HG03064 (cell line): ENCODE results near the gene PACC1.

Experiments
- ATAC-seq: cut with Tn5 transposase; IDR thresholded peaks from one replicate; pipeline ENCODE4 v1.9.1; 2021; ENCODE audit warnings: low read depth; ENCODE audit not compliant: unreplicated experiment

Gene PACC1

DNA sequence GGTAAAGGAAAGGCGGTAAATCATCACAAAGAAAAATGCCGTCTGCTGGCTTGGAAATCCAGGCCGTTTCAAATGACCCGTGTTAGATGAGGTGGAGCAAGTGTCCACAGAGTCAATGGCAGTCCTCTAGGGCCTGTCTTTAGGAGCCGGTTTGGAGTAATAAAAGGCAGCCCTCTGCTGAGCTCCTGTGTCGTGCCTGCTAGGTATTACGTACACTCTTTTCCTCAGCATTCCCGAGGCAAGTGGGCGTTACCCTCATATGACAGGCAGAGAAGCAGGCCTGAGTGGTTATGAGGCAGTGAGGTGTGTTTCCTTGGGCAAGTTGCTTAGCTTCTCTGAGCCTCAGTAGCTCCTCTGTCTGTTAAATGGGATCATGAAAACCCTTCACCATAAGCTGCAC is 25.7 kb upstream of the PACC1 start:
- no peak for ATAC-seq

DNA sequence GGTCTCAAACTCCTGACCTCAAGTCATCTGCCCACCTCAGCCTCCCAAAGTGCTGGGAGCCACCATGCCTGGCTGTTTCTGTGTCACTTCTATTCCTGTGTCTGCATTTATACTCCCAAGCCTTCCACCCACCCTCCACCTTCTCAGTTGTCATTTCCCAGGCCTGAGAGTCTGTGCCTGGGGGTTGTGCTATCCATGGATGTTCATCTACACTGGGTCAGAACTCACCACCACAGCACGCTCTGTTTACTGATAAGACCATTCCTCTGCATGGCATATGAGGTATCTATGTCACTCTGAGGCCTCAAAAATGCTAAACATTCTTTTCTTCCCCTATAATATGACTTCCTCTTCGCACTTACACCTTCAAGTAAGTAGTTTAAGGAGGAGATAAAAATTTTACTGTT is 24.1 kb upstream of the PACC1 start:
- no peak for ATAC-seq

DNA sequence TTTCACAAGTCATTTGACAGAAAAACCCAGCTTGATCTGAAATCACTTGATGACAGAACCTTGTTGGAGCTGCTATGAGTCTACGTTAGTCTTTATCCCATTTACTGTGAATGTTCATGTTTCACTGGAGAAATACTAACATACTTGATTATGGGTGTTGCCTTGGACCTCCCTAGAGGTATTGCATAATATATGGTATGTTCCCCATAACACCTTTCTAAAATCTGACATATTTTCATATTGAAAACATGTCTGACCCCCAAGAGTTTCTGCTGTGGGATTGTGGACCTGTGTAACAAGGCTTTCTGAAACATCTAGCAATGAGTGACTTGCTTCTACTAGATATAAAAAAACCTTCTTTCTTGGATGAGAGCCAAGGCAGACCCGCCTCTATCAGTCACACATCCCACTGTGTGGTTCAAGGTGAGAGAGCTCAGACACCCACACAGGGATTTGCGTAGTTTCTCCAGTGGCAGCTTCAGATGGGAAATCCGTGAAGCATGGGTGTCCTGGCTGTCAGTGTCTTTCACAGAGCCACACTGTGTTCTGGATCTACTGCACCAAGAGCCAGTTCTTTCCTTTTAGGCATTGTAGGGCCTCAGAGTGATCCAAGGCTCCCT is 22.6 kb upstream of the PACC1 start:
- ATAC-seq, result no peak

DNA sequence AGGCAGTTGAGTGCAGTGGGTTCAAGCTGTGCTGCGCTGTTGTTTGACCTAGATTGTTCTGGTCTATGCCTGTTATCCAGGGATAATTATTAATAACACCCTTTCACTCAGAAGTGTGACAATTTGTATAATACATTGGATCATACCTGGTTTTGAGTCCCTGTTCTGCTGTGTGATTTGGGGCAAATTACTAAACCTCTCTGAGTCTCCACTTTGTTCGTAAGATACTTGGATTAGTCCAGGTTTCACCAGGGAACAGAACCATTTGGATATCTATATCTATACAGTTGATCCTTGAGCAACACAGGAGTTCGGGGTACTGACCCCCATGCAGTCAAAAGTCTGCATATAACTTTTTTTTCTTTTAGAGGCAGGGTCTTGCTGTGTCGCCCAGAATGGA is 20.3 kb upstream of the PACC1 start:
- no peak for ATAC-seq

DNA sequence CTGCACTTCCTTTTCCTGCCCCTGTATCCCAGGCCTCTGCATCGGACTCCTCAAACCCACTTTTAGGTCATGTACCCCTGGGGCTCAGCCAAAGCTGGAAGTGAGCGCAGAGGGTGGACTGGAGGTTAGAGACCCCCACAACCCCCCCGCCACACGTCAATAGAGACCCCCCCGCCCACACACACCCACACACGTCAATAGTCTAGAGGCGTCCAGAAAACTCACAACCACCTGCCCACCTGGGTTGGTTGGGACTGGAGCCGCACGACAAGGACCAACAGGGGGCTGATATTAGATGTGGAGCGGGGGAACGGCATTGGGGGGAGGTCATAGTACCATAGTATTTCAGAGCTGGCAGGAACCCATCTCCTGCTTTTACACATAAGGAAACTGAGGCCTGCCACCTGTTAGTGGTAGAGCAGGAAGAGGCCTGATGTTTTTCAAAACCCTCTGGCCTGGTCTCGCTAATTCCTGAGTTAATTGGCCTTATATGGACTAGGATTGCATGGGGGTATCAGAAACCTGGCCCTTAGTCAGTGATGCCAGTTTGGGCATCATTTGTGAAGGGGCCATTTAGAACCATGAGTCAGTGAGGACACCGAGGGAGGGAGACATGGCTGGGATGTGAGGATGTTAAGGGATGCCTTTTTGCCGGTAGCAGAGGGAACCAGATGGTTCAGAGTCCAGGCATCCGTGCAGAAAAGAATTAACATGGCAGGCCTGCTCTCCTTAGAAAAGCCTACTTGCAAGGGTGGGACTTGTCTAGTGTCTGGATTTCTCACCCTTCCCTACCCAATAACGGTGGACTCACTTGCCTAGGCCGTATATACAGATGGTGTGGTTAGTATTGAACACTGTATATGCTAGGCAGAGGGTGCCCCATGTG is 19.1 kb upstream of the PACC1 start:
- no peak for ATAC-seq

DNA sequence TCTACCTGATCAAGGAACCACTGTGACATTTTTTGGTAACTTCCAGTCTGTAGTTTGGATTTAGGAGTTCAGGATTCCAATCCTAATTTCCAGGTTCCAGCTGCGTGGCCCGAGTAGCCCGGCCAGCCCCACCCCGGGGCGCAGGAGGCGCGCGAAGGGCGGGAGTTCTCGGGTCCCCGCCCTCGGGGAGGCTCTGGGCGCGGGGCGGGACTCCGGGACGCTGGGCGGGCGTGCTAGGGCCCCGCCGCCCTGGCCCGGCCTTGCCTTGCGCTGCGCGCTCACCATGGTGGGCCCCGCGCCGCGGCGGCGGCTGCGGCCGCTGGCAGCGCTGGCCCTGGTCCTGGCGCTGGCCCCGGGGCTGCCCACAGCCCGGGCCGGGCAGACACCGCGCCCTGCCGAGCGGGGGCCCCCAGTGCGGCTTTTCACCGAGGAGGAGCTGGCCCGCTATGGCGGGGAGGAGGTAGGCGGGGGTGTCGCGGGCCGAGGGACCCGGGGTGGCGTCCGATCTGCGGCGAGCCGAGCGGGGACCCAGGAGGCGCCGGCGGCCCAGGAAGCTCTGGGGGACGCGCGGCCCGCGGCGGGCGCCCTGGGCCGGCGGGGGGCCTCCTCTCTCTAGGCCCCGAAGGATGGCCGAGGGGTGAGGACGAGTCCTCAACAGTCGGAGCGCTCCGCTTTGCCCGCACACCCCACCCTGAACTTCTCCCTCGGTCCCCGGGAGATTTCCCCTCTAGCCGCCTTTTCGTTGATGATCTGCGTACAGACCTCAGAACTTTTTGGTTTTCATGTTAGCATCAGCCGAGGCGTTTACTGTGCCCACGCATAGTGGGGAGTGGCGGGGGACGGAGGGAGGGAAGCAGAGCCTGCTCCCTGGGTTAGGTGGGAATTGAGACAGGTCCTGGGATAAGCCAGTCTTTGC is 18.2 kb upstream of the PACC1 start, which contains the start of gene NENF:
TSS of gene NENF (plus strand) at position 260 of the 916 bp plus-strand sequence. CDS start at position 284, 24 bp downstream.
- ATAC-seq, result peak; percentile 98

DNA sequence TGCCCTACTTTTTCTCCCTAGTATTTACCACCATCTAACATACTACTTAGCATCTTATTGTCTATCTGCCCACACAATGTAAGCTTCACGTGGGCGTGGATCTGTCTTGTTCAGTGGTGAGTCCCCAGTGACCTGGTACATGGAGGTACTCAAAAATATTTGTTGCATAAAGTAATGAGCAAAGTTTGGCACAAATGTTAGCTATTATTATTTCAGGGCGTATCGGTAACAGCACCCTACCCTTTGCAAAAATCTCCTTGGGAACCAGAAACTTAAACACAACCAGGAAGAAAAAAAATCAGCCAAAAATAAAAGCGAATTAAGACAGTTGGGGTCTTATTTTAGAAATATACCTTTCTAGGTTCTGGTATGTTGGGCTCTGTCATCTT is 17.6 kb upstream of the PACC1 start:
- ATAC-seq, result no peak

DNA sequence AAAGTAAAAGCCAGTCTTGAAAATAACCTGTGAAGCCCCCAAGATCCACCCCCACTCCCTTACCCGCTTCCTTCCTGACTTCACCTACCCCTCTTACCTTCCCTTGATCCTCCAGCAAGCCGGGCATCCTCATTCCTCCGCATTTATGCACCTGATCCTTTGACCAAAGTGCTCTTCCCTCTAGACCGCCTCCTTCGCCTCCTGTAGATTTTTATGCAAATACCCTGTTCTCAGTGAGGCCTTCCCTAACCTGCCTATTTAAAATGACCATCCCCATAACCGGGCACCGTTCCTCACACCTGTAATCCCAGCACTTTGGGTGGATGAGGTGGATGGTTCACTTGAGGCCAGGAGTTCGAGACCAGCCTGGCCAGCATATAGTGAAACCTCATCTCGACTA is 17.0 kb upstream of the PACC1 start:
- no peak for ATAC-seq

DNA sequence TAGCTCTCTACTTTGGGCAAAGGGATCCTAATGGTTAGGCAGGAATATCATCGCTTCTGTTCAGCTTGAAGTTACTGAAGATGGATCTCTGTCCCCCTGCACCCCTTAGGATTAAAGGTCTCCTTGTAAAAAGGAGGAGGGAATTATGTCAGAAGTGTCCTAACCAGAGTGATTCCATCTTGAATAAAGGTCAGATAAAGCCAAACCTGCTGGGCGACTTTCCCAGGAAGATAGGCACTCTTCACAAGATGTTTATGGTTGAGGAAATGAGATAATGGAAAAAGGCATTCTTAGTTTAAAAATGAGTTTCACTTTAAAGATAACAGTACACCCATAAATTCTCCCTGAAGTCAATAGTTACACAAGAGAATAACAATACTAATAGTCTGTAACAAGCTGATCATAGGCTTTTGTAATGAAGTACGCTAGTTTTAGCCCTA is 16.3 kb upstream of the PACC1 start:
- no peak for ATAC-seq

DNA sequence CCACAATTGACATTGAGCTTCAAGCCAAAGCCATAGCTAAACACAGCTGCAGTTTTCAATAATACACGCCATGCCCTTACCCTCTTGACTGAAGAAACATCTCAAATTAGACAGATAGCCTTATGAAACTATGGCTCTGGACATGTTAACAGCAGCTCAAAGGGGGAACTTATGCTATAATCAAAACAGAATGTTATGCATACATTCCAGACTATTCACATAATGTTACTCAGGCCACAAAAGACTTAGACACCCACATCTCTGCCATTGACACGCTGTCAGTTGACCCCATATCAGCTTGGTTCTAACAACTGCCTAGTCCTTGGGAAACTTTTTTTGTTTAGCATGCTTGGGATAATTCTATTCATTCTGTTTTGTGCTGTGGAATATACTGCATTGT is 15.7 kb upstream of the PACC1 start:
- no peak for ATAC-seq

DNA sequence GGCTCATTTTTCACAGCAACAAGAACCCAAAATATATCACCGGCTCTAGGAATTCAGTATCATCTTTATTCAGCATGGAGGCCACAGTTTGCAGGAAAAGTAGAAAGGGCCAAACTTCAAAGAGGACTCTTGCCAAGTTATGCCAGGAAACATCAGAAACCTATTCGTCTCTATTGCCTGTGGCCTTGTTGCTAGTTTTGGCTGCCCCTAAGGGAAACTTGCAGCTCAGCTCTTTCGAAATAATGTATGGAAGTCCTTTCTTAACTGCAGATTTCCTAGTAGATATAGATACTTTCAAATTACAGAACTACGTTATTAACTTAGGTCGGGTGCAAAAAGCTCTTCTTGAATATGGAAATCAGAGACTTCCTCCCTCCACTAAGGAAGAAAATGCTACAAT is 13.8 kb upstream of the PACC1 start:
- no peak for ATAC-seq

DNA sequence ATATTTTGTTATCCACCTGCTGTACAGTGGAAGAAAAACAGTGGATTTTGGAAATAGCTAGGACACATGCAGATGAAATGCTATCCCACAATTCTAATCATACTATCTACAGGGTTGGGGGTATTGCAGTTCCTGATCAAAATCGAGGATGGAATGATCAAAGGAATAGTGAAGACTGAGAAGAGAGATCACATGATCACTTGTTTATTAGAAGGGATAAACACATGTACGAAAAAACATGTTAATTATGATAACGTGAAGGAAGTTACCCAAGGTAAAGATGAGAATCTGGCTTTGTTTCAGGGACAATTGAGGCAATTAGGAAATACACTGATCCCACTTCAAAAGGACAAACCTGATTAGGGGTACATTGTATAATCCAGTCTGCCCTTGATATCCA is 9.2 kb upstream of the PACC1 start:
- no peak for ATAC-seq

DNA sequence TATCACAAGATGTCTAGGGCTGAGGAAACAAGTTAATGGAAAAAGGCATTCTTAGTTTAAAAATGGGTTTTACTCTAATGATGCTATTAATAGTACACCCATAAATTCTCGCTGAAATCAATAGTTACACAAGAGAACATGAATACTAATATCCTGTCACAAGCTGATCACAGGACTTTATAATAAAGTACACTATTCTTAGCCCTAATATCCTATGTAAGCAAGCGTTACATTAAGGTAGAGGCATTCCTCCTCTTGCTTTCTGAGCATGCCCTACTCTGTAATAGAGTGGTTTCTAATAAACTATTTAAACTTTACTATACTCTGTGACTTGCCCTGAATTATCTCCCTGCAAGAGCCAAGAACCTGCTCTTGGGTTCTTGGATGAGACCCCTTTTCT is 6.5 kb upstream of the PACC1 start:
- no peak for ATAC-seq

DNA sequence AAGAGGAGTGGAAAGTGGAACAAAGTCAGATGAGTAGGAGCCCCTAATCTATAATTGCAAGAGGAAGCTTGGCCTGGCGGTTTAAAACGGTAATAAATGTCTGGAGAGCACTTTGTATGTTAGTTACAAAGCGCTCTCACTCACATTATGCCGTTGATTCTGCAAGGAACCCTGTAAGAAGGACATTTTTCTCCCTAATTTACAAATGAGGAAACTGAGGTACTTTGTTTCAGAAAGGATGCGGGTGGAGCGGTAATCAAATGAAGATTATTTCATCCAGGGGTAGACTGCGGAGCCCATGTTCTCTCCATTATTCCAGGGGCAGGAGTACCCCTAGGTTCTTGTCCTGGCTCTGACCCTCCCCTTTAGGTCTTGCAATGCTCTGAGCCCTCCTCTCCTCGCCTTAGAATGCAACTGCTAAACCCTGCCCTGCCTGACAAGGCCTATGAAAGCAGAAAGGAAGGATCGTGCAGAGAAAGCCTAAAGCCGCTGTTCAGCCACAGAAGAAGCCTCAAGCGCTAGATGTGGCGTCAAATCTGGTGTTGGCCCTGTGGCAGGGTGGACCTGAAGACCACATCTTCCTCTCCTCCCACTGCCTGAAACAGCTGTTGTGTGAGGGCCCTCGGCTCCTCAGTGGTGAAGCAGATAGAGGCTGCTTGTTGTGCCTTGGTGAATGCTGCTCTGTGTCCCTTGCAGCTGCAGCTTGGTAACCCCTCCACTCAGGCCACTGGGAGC is 588 bp upstream of the PACC1 start:
- ATAC-seq, result no peak

DNA sequence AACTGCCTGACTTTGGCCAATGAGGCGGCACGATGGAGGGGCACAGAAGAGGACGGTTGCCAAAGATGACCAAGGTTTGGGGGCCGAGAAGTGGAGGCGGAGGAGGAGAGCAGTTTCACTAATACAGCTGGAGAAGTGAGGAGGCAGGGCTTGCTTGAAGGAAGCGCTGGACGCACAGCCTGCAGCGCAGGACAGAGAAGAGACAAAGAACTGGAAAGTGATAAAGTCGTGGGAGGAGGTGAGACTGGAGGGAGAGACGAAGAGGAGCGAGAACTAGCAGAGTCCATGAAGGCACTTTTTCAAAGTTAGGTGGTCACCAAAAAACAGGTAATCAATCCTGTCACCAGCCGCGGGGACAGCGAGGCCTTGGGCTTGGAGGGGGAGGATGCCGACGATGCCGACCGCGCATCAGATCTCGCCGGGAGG is 771 bp downstream of the PACC1 start:
- no peak for ATAC-seq

DNA sequence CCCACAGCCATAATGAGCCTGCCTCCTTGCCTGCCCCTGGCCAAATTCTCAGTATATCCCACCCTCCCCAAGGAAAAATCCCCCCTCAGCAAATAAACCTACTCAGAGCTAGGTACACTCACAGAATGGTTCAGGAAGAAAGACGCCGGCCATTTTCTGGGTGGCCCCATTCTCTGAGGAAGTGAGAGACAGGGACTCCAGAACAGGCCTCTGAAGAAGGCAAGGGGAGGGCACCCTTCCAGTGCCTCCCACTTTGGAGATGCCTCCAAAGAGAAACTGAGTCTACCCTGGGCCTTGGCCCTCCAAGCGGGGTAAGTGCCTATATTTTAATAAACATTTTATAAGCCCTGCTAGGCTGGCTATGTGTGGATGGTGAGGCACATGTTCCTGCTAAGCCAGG is 2.3 kb downstream of the PACC1 start:
- ATAC-seq, result no peak

DNA sequence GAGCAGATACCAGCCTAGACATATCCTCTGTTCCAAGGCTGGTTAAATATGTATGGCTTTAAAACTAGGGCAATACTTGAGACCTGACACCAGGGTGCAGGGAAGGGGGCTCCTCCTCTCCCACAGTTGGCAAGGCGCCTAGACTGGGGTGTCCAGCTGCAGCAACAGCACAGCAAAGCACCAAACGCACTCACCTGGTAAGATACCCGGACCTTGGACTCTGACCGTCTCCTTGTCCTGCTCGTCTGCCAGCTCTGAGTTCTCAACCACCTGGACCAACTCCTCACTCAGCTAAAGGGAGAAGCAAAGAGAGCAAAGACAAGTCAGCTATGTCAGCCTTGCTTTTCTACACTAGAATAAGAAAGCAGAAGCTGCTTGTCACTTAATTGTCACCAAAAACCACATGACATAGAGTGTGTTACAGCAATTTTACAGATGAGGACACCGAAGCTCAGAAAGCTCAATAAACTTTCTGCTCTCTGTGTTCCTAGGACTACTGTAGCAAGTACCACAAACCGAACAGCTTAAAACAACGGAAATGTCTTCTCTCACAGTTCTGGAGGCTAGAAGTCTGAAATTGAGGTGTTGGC is 4.4 kb downstream of the PACC1 start:
- no peak for ATAC-seq

DNA sequence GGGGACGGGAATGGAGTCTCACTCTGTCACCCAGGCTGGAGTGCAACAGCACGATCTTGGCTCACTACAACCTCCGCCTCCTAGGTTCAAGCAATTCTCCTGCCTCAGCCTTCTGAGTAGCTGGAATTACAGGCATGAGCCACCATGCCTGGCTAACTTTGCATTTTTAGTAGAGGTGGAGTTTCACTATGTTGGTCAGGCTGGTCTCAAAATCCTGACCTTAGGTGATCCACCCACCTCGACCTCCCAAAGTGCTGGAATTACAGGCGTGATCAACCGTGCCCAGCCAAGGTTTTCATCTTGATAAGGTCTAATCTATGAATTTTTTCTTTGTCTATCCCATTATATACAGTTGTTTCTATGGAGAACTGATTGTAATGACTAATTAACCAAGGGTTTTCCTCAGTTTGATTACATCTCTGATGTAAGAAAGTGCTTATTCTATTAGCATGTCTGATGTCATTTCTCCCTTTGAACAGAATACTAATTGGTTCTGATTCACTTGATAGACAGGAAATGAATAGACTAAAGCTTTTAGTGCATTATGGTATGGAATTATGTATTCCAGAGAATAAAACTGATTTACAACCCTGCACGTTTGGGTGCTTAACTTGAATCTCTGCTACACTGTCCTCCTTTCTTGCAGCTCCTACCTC is 11.9 kb downstream of the PACC1 start:
- no peak for ATAC-seq

DNA sequence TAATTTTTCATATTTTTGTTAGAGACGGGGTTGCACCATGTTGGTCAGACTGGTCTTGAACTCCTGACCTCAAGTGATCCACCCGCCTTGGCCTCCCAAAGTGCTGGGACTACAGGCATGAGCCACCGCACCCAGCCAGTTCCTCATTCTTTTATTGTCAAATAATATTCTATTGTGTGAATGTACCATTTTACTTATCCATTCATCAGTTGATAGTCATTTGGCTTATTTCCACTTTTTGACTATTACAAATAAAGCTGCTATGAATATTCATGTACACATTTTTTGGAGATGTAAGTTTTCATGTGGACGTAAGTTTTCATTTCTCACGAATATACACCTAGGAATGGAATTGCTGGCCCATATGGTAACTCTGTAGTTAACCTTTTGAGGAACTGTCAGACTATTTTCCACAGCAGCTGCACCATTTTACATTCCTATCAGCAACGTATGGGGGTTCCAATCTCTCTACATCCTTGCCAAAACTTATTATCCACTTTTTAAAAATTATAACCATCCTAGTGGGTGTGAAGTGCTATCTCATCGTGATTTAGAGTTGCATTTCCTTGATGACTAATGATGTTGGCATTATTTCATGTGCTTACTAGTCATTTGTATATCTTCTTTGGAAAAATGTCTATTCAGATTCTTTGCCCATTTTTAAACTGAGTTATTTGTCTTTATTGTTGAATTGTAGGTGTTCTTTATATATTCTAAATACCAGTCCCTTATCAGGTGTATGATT is 12.7 kb downstream of the PACC1 start:
- no peak for ATAC-seq
